ENCODE data around the gene PRSS33. TPM values are rescaled to one million over a fixed set of nuclear protein-coding genes. Genes with fewer than 3 reads are reported as not detected.
A peak's percentile ranks its signal among the peaks of the same experiment; 100 is the strongest.

PRSS33 gene
- total and polyA plus RNA-seq, 10 donors = 0.03 to 0.67 (median 0.32) TPM; not detected in 7

DNA sequence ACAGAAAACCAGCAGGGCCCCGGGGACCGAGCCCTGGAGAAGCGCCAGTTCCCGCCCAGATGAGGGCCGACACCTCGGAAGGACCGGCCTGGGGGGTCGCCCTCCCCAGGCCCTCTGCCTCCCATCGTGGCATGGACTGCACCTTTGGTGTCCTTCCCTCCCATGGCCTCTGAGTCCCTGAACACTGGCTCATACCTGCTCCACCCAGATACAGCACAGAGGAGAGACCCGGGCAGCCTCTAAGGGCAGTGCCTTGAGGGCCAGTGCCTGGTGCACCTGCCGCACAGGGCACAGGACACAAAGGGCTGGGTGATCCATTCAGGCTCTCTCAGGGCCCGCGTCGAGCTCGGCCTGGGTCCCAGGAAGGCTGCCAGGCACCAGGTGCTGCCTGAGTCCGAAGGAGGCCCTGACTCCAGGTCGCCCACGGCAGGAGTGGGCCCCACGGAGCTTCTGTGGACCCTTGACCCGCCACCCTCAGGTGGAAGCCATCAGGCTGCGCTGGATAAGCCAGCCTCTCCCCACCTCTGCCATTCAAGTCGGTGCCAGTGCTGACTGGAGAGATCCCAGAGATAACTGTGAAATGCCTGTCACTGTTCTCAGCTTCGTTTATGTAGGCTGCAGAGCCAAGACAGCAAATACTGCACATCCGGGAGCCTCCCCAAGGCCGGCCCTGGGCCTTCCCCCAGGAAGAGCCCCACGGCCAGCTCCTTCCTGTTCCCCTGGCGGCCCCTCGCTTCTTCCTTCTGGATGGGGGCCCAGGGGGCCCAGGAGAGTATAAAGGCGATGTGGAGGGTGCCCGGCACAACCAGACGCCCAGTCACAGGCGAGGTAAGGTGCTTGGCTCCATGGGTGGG is 42.4 kb upstream of the PRSS33 start, which contains the start of gene ZG16B:
Gene ZG16B, plus strand, starts transcription at position 803 of the 854 bp plus-strand sequence. CDS start 139 bp downstream, outside the sequence.
- intact Hi-C loops (cut with DNase I; ENCODE audit: low total_unique reads) = no loop called here
- TF ChIP-seq, protein P1, sequence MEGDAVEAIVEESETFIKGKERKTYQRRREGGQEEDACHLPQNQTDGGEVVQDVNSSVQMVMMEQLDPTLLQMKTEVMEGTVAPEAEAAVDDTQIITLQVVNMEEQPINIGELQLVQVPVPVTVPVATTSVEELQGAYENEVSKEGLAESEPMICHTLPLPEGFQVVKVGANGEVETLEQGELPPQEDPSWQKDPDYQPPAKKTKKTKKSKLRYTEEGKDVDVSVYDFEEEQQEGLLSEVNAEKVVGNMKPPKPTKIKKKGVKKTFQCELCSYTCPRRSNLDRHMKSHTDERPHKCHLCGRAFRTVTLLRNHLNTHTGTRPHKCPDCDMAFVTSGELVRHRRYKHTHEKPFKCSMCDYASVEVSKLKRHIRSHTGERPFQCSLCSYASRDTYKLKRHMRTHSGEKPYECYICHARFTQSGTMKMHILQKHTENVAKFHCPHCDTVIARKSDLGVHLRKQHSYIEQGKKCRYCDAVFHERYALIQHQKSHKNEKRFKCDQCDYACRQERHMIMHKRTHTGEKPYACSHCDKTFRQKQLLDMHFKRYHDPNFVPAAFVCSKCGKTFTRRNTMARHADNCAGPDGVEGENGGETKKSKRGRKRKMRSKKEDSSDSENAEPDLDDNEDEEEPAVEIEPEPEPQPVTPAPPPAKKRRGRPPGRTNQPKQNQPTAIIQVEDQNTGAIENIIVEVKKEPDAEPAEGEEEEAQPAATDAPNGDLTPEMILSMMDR (IDR thresholded peaks at IDR 0.05 in 8 of 11, conservative IDR thresholded peaks at IDR 0.05 in 3 of 11) = no peak
- peak; percentile 15 to 56 (median 42) for TF ChIP-seq POLR2AphosphoS5 (IDR thresholded peaks at IDR 0.05)
- no peak for TF ChIP-seq POLR2A (IDR thresholded peaks at IDR 0.05)
- H3K36me3 ChIP-seq = no peaks in the 10 kb centered on the region
- H3K27me3 ChIP-seq (replicated peaks in 1 of 7) = peaks cover 0 to 54% (median 0%) of the 10 kb centered on the region in 7 donors
- peak within 1 kb of the TSS in 4 of 8 donors; percentile 28 to 66 (median 48) for H3K27ac ChIP-seq
- 40 to 65% (median 50%) methylated on average over 17 to 32 of the region's 32 CpGs for WGBS, 5 donors
- peak within 1 kb of the TSS in 1 of 8 donors; percentile 17 for H3K4me3 ChIP-seq
- peak; percentile 72 for DNase-seq
- H3K4me1 ChIP-seq = peaks cover 0 to 30% (median 10%) of the 10 kb centered on the region in 6 donors
- H3K9me3 ChIP-seq = no peaks in the 10 kb centered on the region

DNA sequence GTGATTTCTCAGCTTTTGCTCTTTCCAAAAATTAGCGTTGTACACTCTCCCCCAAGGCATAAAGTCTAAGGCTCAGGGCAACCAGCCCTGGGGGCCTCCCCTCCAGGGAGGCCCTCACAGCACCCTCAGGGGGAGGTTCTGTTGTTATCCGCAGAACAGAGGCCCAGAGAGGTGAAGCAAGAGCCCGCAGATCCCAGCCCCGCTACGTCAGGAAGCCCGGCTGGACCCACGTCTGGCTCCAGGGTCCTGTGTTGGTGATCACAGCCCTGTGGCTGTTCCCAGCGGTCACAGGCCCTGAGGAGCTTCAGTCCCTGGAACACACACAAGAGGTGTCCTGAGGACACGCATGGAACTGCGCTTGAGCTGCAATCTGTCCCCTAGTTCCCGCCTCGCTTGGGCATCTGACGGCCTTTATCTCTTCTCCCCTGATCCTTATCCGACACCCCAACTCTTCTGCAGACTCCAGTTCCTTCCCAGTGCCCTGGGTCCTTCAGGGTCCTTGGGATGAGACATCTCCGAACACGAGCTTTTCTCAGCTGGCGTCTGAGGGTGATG is 41.6 kb upstream of the PRSS33 start:
- WGBS, 5 donors = 85 to 92% (median 89%) methylated on average over 11 to 17 of the region's 17 CpGs
- Histone ChIP-seq H3K27me3 (replicated peaks in 1 of 7) (peaks cover 0 to 54% (median 0%) of the 10 kb centered on the region in 7 donors), H3K4me1 (peaks cover 0 to 30% (median 10%) of the 10 kb centered on the region in 6 donors), H3K27ac (no peak overlapping the region), H3K36me3 (no peaks in the 10 kb centered on the region), H3K4me3 (no peak overlapping the region), H3K9me3 (no peaks in the 10 kb centered on the region)
- TF ChIP-seq, protein P1 (IDR thresholded peaks at IDR 0.05 in 8 of 11, conservative IDR thresholded peaks at IDR 0.05 in 3 of 11) = no peak
- TF ChIP-seq POLR2A (IDR thresholded peaks at IDR 0.05) (no peak), POLR2AphosphoS5 (IDR thresholded peaks at IDR 0.05) (no peak)
- peak; percentile 42 for DNase-seq
- intact Hi-C loops (cut with DNase I; ENCODE audit: low total_unique reads) = no loop called here

GRCh38 chr16:2828521-2828840 is 41.1 kb upstream of the PRSS33 start:
- H3K9me3 ChIP-seq = no peaks in the 10 kb centered on the region
- 85 to 95% (median 95%) methylated on average over 8 of the region's 8 CpGs for WGBS, 5 donors
- DNase-seq = no peak
- H3K36me3 ChIP-seq = no peaks in the 10 kb centered on the region
- H3K4me3 ChIP-seq = no peak overlapping the region
- H3K4me1 ChIP-seq = peaks cover 0 to 30% (median 10%) of the 10 kb centered on the region in 6 donors
- intact Hi-C loops (cut with DNase I; ENCODE audit: low total_unique reads) = no loop called here
- H3K27ac ChIP-seq = no peak overlapping the region
- no peak for TF ChIP-seq POLR2AphosphoS5 (IDR thresholded peaks at IDR 0.05)
- TF ChIP-seq POLR2A (IDR thresholded peaks at IDR 0.05) = no peak
- TF ChIP-seq, protein P1 (IDR thresholded peaks at IDR 0.05 in 8 of 11, conservative IDR thresholded peaks at IDR 0.05 in 3 of 11) = no peak
- H3K27me3 ChIP-seq (replicated peaks in 1 of 7) = peaks cover 0 to 54% (median 0%) of the 10 kb centered on the region in 7 donors

Data from spleen (tissue), 11 donors.